Peyer's patch (tissue), 4 donors: ENCODE measurements around the gene SMNDC1.

Experiments
- CTCF ChIP-seq, 6 experiments: fragments of 450-650 bp in 4 of 6; fragments of 200-600 bp in 2 of 6; sonication (generic) in 1 of 6; IDR thresholded peaks; one replicate each; pipeline ENCODE4 v1.5.1; 2017 to 2019; ENCODE audit warnings: antibody characterized with exemption in 6 of 6, mild to moderate bottlenecking in 3 of 6, moderate library complexity in 1 of 6
- POLR2A ChIP-seq, 2 donors: fragments of 450-650 bp; IDR thresholded peaks; one replicate each; pipeline ENCODE4 v1.5.1; 2017; ENCODE audit warnings: antibody characterized with exemption in 2 of 2, mild to moderate bottlenecking in 2 of 2, moderate library complexity in 2 of 2

GRCh38 chr10:110273474-110273873, 31.2 kb downstream of the SMNDC1 start:
- TF ChIP-seq CTCF (IDR thresholded peaks at IDR 0.05) = no peak
- TF ChIP-seq POLR2A (IDR thresholded peaks at IDR 0.05) = no peak
